HG03442 (cell line): ENCODE data around the gene CNTRL.
A peak's percentile ranks its signal among the peaks of the same experiment; 100 is the strongest.

Experiments
- ATAC-seq: cut with Tn5 transposase; IDR thresholded peaks from one replicate; pipeline ENCODE4 v1.9.1; 2021; ENCODE audit warnings: mild to moderate bottlenecking, moderate library complexity; ENCODE audit not compliant: unreplicated experiment

The CNTRL gene

DNA sequence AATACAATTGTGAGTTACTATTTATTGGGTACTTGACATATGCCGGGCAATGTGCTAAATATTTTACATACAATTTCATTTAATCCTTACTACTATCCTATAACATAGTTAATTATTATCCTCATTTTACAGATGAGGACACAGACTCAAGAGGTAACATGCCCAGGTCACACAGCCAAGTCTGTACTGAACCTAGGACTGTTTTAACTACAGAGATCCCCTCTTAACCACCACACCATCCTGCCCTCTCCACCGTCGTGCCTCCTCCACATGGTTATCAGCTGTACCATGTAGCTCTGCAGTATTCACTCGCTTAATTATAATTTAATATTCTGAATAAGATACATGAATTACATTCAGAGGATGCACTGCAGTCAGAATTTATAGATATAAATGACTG, 121.6 kb downstream of the CNTRL start:
- ATAC-seq: no peak

DNA sequence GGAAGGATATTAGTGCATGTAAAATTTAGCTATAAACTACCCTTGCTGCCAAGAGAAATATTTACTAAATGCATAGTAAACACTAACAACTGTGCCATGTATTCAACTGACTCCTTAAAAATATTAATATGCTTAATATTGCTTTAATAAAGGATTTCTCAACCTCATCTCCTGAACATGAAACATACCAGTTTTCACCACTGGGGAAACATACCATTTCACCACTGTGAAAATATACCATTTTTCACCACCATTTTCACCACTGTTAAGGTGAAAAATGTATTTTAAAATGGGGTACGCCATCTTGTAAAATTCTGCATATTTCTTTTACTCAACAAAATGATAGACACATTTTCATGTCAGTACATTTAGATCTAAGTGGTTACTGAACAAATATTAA, 122.4 kb downstream of the CNTRL start:
- no peak for ATAC-seq

DNA sequence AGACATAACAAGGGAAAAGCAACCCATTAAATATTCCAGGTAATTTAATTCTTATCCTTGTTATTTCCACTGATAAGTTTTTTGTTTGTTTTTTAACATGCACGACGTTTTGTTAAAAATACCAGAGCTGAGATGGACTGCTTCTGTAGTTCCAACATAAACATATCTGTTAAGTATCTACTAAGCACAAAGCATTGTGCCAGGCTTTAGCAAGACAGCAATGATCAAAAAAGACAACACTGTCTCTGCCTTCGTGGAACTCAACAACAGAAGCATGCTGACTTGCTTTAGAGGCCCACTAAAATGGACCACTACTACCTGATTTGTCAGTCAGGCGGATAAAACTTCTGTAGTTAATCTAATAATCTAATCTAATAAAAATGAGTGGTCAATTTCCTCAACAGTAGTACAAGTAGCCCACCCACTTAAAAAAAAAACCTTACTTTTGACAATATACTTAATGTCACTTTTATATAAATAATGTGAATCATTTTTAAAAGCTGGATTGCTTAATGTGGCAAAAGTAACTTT, 123.8 kb downstream of the CNTRL start:
- no peak for ATAC-seq

DNA sequence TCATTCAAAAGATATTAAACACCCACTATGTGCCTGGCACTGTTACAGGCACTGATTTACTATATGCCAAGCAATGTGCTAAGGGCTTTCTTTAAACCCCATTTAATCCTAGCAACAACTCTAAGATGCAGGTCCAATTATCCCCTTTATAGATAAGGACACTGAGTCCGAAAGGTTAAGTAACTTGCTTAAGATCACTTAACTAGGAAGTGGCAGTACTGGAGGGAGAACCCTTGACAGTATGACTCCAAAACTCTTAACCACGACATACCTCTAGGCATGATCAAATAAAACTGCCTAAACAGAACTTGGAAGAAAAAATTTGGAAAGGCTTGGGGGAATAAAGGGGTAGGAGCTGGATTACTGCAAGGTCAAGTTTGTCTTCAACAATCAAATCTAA, 125.2 kb downstream of the CNTRL start:
- ATAC-seq: no peak

DNA sequence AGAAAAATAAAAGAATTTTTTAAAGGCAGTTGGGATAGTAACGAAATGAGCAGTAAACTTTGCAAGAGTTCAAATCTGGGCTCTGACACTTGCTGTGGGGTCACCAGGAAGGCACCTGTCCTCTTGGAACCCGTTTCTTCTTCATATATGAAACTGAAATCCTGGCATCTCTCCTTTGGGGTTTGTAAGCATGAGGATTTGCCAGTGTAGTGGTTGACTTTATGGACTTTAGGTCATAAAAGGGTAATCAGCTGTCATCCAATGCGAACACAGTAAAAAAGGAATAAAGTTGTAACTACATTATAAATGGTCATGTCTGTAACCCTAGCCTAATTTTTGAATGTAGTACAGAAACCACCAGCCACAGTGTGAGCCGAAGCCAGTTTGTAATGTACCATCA, 125.6 kb downstream of the CNTRL start:
- ATAC-seq: no peak

DNA sequence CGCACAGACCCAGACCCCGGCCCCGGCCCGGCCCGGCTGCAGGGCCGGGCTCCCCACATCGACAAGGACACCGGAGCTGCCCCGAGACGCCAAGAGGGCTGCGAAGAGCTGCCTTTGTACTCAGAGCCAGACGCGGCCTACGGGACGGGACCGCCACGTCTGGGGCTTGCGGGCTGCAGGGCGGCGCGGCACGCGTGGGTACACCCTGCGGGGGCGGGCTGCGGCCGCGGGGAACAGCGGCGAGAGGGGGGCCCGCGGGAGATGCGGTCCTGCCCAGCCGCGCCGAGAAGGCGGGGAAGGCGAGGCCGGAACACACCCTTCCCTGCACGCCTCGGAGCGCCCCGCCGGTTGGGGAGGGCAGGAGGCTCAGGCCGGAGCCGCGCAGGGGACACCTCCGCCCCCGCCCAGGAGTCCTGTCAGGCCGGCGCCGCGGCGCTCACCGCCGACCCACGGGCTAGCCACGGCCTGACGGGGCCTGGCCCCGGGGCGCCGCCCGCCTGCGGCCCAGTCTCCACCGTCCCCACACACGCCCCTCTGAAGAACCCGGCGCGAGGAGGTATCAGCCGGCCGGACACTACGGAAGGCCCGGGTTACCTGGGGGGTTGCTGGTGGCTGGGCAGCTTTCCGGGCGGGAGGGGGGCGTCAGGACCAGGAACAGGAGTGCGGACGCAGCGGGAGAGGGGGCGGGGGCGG, 126.4 kb downstream of the CNTRL start:
- peak; percentile 23 for ATAC-seq

DNA sequence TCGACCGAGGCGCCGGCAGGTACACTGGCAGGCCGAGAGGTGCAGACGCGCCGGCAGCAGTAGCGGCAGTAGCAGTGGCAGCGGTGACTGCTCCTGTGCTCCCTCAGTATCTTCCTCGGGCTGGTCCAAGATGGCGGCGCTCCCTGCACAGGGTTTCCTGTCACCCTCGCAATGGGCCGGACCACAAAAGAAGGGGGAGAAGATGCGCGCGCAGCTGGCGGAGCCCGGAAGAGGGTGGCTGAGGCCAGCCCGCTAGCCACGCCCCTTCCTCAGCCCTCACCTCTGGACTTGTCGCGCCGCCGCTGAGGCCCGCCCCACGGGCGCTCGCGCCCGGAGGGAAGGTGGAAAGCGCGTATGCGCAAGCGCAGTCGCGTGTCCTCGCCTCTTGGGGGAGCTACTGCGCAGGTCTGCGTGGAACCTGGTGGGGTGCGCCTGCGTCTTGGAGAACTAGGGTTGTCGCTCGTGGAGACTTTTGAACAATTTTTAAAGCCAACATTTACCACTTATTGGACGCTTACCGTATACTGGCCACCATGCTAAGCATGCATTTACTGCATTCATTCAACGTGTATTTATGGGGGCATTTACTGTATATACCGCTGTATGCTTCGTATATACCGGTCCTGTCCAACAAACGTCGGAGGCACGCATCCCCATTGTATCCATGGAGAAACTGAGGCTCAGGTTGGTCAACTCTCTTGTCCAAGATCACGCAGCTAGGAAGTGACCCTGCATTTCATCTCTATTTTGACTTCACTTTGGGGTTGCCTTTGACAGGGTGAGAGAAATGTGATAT, 127.2 kb downstream of the CNTRL start, which contains the start of gene RAB14:
TSS of gene RAB14 (minus strand) at position 132 of the 796 bp plus-strand sequence. CDS start 8,457 bp downstream, outside the sequence.
- ATAC-seq: peak; percentile 80

DNA sequence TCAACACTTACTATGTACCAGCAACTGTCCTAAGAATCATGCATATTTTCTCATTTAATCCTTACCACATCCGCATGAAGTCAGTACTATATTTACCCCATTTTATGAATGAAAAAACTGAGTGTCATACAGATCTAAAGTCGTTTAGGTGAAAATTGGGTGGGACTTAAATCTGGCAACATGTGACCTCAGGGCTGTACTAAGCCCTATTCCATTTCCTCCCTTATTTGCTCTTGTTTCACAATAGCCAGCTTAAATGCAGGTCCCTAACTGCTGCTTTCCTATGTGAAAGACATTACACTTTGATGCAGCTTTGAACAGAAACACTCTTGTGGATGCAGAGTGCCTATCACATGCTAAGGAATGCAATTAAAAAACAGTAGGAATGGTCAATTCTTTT, 129.4 kb downstream of the CNTRL start:
- ATAC-seq: no peak

DNA sequence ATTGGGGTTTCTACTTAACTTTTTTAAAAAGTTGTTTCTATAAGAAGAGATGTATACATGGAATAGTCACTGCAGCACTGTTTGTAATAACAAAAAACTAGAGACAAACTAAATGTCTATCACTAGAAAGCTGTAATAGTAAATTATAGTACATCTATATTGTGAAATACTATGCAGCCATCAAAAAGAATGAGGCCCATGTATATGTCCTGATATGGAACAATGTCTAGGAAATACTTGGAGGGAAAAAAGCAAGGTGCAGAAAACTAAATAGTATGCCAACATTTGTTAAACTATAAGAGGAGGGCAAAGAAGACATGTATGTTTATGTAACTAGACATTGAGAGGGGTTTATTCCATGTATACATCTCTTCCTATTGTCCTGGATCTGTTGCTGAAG, 129.9 kb downstream of the CNTRL start:
- ATAC-seq: no peak

DNA sequence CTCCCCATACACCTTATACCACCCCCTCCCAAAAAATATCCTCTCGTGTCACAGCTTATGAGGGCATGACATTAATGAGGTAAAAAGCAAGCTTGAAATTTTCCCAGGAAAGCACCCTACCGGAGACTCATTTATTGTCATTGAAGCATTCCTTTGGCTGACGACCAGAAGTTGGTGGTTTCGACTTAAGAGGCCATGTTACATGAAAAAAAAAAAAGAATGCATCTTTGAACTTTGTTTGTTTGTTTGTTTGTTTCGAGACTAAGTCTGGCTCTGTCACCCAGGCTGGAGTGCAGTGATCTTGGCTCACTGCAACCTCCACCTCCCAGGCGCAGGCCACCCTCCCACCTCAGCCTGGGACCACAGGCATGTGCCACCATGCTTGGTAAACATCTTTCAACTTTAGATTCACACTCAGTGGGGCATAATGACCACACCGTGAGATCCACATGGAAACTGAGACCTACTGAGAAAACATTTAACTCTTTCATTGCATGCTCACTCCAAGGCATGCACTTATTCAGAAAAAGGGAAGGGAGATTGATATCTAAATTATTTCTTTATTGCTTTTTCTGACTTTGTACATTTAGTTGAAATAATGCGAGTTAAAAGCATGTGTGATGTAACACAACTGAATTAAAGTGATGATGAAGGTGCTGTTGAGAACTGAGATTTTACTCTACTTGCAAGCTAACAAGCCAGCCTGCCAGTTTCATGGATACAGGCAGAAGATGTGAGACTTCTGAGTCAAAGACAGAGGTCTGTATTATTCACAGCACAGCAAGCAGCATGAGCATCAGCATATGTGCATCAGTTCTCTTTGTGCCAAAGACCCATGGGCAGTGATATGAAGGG, 132.0 kb downstream of the CNTRL start:
- peak; percentile 35 for ATAC-seq

DNA sequence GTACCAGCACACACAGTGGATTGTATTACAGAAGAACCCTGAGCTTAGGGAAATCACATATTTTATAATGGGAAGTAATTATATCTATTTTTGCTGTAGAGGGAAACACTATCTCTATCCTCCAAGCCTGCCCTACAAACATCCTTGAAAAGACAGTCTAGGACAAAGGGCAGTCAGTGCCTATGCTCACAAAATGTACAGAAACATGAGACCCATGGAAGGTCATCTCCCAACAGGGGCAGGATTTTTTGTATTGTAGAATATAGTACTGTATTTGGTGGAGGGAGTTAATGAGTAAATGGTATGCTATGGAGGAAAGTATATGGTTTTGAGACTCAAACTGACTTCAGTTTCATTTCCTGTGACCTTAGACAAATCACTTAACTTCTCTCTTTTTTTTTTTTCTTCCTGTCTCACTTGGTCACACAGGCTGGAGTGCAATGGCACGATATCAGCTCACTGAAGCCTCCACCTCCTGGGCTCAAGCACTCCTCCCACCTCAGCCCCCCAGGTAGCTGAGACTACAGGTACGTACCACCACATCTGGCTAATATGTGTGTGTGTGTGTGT, 132.7 kb downstream of the CNTRL start:
- peak; percentile 63 for ATAC-seq

DNA sequence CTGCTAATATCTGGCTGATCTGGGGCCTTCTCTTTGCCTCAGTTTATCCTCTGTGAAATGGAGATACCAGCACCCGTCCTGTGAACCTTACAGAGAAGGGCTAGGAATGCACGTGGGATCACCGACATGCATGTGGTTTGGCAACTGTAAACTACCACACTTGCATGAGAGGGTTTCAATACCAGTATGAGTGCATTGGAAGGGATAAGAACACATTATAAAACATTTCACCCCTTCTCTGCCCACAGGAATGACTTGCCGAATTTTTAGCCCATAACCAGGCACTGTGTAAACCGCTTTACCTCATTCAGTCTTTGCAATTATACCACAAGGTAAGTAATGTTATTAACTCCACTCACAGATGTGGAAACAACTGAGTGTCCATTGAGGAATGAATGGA, 135.8 kb downstream of the CNTRL start:
- no peak for ATAC-seq

DNA sequence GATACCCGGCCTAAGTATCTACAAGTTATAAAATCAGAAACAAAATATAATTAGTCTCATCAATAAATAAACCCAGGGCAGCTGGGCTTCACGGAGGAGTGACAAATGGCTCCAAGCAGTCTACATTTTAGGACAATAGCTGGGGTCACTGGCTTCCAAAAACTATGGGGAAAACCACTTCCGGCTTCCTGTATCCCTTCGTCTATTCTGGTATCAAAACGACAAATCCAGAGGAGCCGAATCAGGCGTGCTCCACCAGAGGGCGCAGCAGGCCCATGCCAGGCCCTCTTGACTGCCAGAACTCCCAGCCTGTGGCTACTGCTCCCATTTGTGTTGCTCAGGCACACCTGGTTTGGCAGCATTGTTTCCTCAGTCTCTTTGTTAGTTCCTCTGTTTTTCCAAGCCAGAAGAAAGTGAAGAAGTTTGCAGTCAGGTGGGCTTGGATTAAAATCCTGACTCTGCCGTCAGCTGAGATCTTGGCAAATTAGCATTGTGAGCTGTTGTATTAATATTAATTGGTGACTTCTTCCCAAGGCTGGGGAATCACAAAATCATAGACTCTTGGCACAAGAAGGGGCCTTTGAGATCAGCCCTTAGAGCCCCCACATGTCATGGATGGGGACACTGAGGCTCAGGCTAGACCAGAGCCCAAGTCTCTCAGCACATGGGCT, 138.5 kb downstream of the CNTRL start:
- ATAC-seq: no peak

DNA sequence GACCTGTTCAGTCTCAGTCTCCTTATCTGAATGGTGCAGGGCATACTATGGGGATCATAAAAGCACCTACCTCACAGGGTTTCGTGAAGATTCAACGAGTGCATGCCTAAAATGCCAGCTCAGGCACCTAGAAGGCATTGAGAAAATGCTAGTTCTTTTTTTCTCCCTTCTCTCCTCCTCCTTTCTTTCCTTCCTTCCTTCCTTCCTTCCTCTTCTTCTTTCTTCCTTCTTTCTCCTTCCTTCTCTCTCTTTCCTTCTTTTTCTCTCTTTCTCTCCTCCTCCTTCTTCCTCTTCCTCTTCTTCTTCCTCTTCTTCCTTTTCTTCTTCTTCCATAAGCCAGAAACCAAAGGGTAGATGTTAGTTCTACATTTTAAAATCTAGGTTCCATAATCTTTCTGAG, 139.2 kb downstream of the CNTRL start:
- no peak for ATAC-seq

DNA sequence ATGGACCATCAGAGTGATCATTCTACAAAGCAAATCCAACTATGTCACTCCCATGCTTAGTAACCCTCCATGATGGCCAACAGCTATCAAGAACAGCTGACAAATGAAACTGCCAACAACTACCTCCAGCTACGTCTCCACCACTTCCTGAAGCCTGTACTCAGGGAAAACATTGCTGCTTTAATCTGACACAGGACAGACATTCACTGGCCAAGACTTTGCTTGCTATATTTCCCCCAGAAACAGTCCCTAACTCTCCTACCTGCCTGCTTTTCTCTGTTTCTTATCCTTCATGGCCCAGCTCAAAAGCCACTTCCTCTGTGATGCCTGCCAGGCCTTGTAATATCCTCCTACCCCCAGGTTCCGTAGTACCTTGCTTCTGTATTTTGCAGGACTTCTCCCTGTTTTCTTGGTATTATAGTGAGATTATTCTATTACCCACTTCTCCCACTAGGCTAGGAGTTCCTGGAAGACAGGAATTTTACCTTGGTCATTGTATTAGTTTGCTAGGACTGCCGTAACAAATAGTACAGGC, 141.6 kb downstream of the CNTRL start:
- no peak for ATAC-seq

DNA sequence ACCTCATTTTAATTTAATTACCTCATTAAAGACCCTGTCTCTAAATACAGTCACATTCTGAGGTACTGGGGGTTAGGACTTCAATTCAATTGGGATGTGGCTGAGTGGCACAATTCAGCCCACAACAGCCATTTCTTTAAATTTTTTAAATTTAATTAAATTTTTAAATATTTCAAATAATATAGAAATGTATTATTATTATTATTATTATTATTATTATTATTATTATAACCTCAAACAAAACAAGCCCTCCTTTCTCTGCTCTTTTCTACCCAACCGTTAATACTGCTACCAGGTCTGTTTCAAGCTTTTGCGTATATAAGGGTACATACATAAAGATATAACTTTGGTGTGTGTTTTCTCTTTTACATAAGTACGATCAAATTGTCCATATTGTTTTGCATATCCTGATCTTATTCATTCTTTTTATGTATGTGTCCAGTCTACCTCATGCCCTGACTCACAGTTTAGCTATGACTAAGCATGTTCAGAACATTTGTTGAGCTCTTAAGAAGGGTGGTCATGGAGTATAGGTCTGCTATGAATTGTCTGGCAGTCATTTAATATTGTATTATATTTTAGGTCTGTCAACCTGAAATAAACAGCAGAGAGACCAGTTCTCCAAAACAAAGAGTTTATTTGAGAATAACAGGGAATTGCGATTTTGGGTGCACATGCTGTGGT, 143.0 kb downstream of the CNTRL start:
- peak; percentile 91 for ATAC-seq

DNA sequence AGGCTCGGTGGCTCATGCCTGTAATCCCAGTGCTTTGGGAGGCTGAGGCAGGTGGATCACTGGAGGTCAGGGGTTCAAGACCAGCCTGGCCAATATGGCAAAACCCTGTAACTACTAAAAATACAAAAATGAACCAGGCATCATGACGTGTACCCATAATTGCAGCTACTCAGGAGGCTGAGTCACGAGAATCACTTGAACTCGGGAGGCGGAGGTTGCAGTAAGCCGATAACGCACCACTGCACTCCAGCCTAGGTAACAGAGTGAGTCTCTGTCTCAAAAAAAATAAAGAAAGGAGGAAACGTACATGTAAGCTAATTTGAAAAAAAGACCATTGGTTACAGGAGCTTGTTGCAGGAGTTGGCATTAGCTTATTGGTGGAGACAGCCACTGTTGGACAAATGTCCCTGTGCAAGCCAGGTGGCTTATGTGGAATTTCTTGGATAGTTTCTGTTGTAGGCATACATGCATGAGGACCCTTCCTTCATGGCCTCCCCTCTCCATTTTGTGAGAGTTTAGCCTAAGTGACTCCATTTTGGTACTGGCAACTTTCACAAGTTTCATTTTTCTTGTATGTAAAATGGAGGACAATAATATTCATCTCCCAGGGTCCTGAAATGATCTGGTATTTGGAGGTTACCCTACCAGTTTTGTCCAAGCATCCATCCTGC, 143.7 kb downstream of the CNTRL start:
- ATAC-seq: peak; percentile 6

DNA sequence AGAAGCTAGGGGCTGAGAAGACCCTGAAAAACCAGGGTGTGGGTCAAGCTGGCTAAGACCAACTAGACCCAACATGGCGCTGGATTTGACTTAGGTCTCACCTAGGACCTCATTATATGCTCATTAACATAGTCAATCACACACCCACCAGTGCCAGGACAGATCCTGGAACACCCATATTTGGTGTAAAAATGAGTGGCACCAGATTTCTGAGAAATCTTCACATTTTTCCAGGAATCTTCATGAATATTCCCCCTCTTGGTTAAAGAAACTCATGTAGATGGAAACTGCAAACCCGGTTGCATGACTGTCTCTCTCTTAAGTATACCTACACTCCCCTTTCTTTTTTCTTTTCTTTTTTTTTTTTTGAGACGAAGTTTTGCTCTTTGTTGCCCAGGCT, 144.8 kb downstream of the CNTRL start:
- ATAC-seq: no peak
